Ureter (tissue), 1 donor: Measurements from ENCODE around the gene CEACAM1. TPM values are rescaled to one million over a fixed set of nuclear protein-coding genes. Genes with fewer than 3 reads are reported as not detected.
"Not testable (repeated sequence)": the region's sequence is repeated elsewhere in the genome, so short reads cannot be mapped to it uniquely, and the experiment has no call there.

Source experiments
- DNase-seq: peaks from one replicate; pipeline ENCODE4 v3.0.0-alpha.2; 2020; ENCODE audit warnings: low spot score
- total RNA-seq: library from RNA; stranded (reverse); gene quantifications from one replicate; pipeline ENCODE4 v1.2.4, GENCODE V29; 2023
- donor health status: DM: yes; HTN: yes; CAD: no.

Gene CEACAM1
- 21.6 TPM for total RNA-seq

- peak; percentile 70 for DNase-seq
Observed at GRCh38 chr19:42528354-42529247, at the start of gene CEACAM1. Gene CEACAM1, minus strand, starts transcription at chr19:42528481. Its CDS starts 107 bp downstream, at chr19:42528374.

GRCh38 chr19:42577016-42577415 lies 48.7 kb upstream of the CEACAM1 start:
- no peak for DNase-seq

- DNase-seq = no peak
Observed at GRCh38 chr19:42576241-42576640, 48.0 kb upstream of the CEACAM1 start.

- no peak for DNase-seq
Observed at GRCh38 chr19:42573642-42574041, 45.4 kb upstream of the CEACAM1 start.

GRCh38 chr19:42571116-42571515 lies 42.8 kb upstream of the CEACAM1 start:
- no peak for DNase-seq

GRCh38 chr19:42569193-42569592 lies 40.9 kb upstream of the CEACAM1 start:
- DNase-seq = no peak

- peak; percentile 18 for DNase-seq
Observed at GRCh38 chr19:42568006-42568405, 39.7 kb upstream of the CEACAM1 start.

GRCh38 chr19:42567567-42567966 lies 39.3 kb upstream of the CEACAM1 start:
- no peak for DNase-seq

- no peak for DNase-seq
Observed at GRCh38 chr19:42563352-42564210, 35.3 kb upstream of the CEACAM1 start.

- no peak for DNase-seq
Observed at GRCh38 chr19:42561512-42561911, 33.2 kb upstream of the CEACAM1 start.

GRCh38 chr19:42560731-42561130 lies 32.5 kb upstream of the CEACAM1 start:
- DNase-seq = no peak

- DNase-seq = no peak
Observed at GRCh38 chr19:42558450-42559150, 30.3 kb upstream of the CEACAM1 start.

- not testable (repeated sequence) for DNase-seq
Observed at GRCh38 chr19:42557386-42557871, 29.1 kb upstream of the CEACAM1 start.

GRCh38 chr19:42555801-42556200 lies 27.5 kb upstream of the CEACAM1 start:
- DNase-seq = no peak

GRCh38 chr19:42555317-42555716 lies 27.0 kb upstream of the CEACAM1 start:
- no peak for DNase-seq

GRCh38 chr19:42554046-42554575 lies 25.8 kb upstream of the CEACAM1 start:
- DNase-seq = no peak

GRCh38 chr19:42553292-42554045 lies 25.2 kb upstream of the CEACAM1 start:
- DNase-seq = peak; percentile 30

- DNase-seq = peak; percentile 31
Observed at GRCh38 chr19:42552086-42553065, 24.1 kb upstream of the CEACAM1 start.

- peak; percentile 20 for DNase-seq
Observed at GRCh38 chr19:42550521-42550920, 22.2 kb upstream of the CEACAM1 start.
